Mucosa of descending colon (tissue), 3 donors: ENCODE results near the gene SLC35A2. TPM values are rescaled to one million over a fixed set of nuclear protein-coding genes. Genes with fewer than 3 reads are reported as not detected.
A peak's percentile ranks its signal among the peaks of the same experiment; 100 is the strongest.

Experiments used
- ATAC-seq: fragments of 200-7000 bp; cut with Tn5 transposase; one replicate; pipeline ENCODE4 v1.9.1; 2020; ENCODE audit warnings: mild to moderate bottlenecking, moderate library complexity
- DNase-seq, 3 donors: peaks; one replicate each; pipeline ENCODE4 v3.0.0-alpha.2; 2020
- H3K36me3 ChIP-seq: fragments of 200-600 bp; one replicate; pipeline ENCODE4 v1.8.0; 2021; ENCODE audit warnings: low read depth, mild to moderate bottlenecking
- H3K4me1 ChIP-seq: fragments of 200-600 bp; one replicate; pipeline ENCODE4 v1.8.0; 2021; ENCODE audit warnings: low read depth, mild to moderate bottlenecking
- H3K4me3 ChIP-seq: fragments of 200-600 bp; one replicate; pipeline ENCODE4 v1.8.0; 2021; ENCODE audit warnings: mild to moderate bottlenecking
- H3K9me3 ChIP-seq: fragments of 200-600 bp; one replicate; pipeline ENCODE4 v1.8.0; 2021; ENCODE audit warnings: mild to moderate bottlenecking
- CTCF ChIP-seq: fragments of 200-600 bp; IDR thresholded peaks from one replicate; pipeline ENCODE4 v1.8.0; 2022; ENCODE audit warnings: antibody characterized with exemption, mild to moderate bottlenecking
- intact Hi-C, 2 donors: fragments of 100-400 bp; cut with DNase I in 1 of 2; cut with micrococcal nuclease in 1 of 2; formaldehyde crosslinking; loops; one replicate each; pipeline versions ENCODE4 v1.11.0 to v1.11.1; 2022; cut with DNase I, micrococcal nuclease
- total RNA-seq, 3 donors: library from RNA; stranded (reverse); fragmentation: NEBNext Ultra II Directional in 2 of 3; extraction: Animal tissue kit (Norgen Biotek cat#: 25700) in 2 of 3; gene quantifications; one replicate each; pipeline versions ENCODE4 v1.2.1 to v1.2.4, GENCODE V29; 2021 to 2023
- donor health status: DM: no; HTN: no; CAD: no; lungs with moderate emphysema.
- donor health status: DM: no; HTN: no; CAD: no.
- donor health status: DM: no; HTN: yes; CAD: no.

Gene SLC35A2
- total RNA-seq, 3 donors from 2014 or later: 26.4 to 62.1 (median 52.2) TPM

- H3K4me3 ChIP-seq: peak overlapping the region; percentile 38
- H3K36me3 ChIP-seq: no peaks in the 10 kb centered on the region
- peak in 1 of 3 donors; percentile 59 for DNase-seq
- TF ChIP-seq CTCF: no peak
- H3K9me3 ChIP-seq: no peaks in the 10 kb centered on the region
- H3K4me1 ChIP-seq: no peaks in the 10 kb centered on the region
- ATAC-seq: no peak
- intact Hi-C loops: no loop called here
Measured at GRCh38 chrX:48918301-48918642, 6.8 kb upstream of the SLC35A2 start.

GRCh38 chrX:48917139-48918001 lies 5.9 kb upstream of the SLC35A2 start:
- H3K4me3 ChIP-seq: no peak overlapping the region
- H3K4me1 ChIP-seq: no peaks in the 10 kb centered on the region
- no peaks in the 10 kb centered on the region for H3K36me3 ChIP-seq
- peak; percentile 86 for TF ChIP-seq CTCF
- intact Hi-C loops: no loop called here
- no peaks in the 10 kb centered on the region for H3K9me3 ChIP-seq
- peak; percentile 80 for ATAC-seq
- peak; percentile 92 to 94 (median 92) for DNase-seq

GRCh38 chrX:48914593-48915493 lies 3.4 kb upstream of the SLC35A2 start:
- Histone ChIP-seq H3K4me3 (no peak overlapping the region), H3K4me1 (no peaks in the 10 kb centered on the region), H3K36me3 (no peaks in the 10 kb centered on the region), H3K9me3 (no peaks in the 10 kb centered on the region)
- DNase-seq (peak in 1 of 3 donors; percentile 40), ATAC-seq (no peak)
- TF ChIP-seq CTCF: no peak
- intact Hi-C loops: no loop called here

GRCh38 chrX:48913605-48914366 lies 2.3 kb upstream of the SLC35A2 start:
- peak in 1 of 3 donors; percentile 36 for DNase-seq
- Histone ChIP-seq H3K9me3 (no peaks in the 10 kb centered on the region), H3K4me3 (no peak overlapping the region), H3K4me1 (no peaks in the 10 kb centered on the region), H3K36me3 (no peaks in the 10 kb centered on the region)
- TF ChIP-seq CTCF: no peak
- ATAC-seq: no peak
- intact Hi-C loops: no loop called here

- no peak for TF ChIP-seq CTCF
- H3K4me1 ChIP-seq: no peaks in the 10 kb centered on the region
- H3K36me3 ChIP-seq: no peaks in the 10 kb centered on the region
- DNase-seq (no peak), ATAC-seq (peak; percentile 10)
- intact Hi-C loops: no loop called here
- peak overlapping the region; percentile 30 for H3K4me3 ChIP-seq
- no peaks in the 10 kb centered on the region for H3K9me3 ChIP-seq
Measured at GRCh38 chrX:48910926-48911411, 477 bp downstream of the SLC35A2 start.
